GM18858 (cell line): ENCODE results near the gene UBE2D3.
"Not testable (repeated sequence)": the region's sequence is repeated elsewhere in the genome, so short reads cannot be mapped to it uniquely, and the experiment has no call there.

ENCODE experiments used
- ATAC-seq: cut with Tn5 transposase; IDR thresholded peaks from one replicate; pipeline ENCODE4 v1.9.1; 2021; ENCODE audit not compliant: unreplicated experiment

Gene UBE2D3

DNA sequence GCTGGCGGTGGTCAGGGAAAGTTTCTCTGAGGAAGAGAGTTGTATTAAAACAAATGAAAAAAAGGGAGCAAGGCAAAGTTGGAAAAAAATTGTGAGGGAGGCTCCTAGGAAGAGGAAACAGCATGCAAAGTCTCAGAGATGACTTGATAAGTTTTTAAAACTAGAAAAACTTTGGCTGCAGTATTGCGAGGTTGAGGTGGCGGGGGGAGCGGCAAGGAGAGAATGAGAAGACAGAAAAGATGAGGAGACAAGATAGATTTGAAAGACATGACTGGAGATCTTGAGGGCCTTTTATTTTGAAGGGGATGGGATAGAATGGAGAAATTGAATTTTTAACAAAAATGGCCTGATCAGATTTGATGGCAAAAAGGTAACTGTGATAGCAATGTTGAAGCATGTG lies 4.8 kb upstream of the UBE2D3 start:
- no peak for ATAC-seq

DNA sequence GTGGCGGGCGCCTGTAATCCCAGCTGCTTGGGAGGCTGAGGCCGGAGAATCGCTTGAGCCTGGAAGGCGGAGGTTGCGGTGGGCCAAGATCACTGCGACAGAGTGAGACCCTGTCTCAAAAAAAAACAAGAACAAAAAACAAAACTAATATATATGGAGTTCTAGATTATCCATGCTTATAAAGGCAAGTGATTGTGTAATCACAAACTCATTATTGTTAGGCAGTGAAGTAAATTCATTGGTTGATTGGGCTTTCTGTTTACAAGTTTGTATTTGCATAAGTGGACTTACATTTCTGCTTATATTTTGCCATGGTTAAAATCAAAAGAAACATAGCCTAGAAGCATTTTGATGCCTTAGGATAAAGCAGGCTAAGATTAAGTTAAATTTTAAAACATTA lies 2.5 kb upstream of the UBE2D3 start:
- ATAC-seq = no peak

DNA sequence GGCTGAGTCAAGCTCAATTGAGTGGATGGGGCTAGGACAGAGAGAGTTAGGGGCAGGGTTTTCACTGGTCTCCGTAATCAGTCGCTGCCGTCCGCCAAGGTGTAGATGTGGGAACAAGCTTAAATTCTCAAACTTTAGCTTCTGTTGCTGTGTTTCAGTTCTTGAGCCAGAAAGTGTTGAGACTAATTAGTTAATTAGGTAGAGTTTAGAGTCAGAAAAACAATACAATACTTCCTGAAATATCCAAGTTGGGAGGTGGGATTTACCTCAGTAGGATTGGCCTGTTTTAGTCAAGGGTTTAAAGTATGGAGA lies 1.1 kb upstream of the UBE2D3 start:
- ATAC-seq = no peak

DNA sequence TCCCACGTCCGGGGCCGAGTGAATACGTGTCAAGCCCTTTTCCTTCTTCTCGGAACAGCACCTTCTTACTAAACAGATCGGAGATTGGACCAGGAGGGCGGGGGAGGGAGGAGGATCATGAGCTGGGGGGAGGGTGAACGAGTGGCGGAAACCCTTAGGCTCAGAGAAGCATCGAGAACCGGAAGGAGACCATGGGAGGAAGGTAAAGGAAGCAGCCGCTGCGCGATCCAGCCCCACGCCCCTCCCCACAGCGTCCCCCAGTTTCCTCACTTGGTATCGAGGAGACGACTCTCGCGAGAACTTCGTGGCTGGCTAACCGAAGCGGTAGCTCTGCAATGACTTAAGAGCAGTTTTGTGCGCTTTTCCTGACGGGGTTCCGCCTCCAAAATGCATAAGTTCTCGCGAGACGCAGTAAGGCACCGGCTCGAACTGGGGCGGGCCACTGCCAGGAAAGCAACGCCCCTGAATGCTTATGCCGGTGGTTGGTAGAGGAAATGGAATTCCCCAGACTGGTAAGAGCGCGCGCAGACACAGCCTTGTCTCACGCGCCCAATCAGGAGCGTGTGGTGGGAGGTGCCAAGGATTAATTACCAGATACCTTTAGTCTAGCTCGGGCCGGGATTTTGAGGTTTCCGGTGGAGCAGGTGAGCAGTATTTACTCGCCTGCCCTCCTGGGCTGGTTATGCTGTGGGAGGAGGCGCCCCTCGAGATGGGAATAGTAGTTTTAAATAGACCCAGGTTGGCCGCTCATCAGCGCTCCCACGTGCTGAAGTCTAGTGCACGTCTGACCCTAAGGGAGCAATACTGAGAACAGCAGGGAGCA lies 534 bp upstream of the UBE2D3 start:
- ATAC-seq = peak; percentile 76

DNA sequence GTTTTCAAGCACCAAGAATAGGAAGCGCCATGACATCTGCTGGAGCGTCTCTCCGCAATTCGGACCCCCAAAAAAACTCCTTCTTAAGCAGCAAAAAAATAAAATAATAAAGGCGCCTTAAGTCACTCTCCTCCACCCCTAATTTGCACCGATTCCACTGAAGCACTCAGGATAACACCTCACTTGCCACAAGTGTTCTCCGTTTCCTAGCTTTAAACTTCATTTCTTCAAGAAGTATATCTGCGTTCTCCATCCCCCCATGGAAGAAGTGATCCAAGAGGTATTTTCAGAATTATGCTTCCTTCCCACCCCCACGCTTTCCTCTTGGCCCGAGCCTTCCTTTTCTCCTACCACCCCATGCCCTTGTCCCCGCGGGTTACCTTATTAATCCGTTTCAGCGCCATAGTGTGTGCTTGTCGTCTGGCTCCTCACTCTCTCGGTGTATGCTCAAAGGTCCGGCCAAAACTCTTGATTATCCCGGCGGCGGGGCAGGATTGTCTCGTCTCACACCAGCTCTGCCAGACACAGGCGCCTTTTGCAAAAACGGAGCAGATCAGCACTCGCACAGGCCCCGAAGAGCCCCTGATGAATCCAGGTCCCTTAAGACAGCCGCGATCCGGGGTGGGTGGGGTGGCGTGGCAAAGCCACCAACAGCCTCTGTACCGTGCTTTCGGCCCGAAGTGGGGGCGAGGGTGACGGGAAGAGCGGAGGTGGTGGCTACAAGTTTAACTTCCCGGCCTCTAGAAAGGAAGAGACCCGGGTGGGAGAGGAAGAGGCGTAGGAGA lies 1.1 kb downstream of the UBE2D3 start:
- no peak for ATAC-seq

DNA sequence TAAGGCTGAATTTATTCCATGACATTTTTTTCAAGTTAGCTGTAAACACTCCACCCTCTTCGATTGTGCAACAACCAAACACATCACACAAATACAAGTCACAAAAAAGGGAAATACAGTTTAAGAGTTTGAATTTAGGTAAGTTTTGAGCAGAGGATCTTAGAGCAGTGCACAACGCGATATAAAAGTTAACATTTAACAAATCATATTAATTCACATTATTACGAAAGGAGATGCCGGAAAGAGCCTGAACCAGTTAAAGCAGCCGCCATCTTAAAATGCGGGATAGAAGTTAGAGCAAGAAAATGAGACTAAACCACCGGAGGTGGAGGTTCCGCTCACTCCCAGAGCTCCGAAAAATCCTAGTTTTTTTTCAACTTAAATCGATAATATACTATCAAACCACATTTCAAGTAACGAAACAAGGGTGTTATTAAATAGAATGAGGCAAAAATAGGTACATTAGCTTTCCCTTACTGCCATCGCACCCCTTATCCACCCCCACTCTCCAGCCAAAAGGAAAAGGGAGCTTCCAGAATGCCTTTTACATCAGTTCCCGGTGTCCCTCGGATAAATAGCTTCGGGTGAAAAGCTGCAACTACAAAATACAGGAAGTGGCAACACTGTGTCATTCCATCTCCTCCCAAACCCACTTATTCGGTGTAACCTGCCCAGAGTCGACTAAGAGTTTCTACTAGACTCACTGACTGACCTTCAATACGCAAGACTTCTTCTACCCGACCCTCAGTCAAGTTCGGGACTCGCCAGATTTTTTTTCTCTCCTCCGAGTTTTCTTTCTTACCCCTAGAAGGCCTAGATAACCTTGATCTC lies 1.9 kb downstream of the UBE2D3 start:
- no peak for ATAC-seq

DNA sequence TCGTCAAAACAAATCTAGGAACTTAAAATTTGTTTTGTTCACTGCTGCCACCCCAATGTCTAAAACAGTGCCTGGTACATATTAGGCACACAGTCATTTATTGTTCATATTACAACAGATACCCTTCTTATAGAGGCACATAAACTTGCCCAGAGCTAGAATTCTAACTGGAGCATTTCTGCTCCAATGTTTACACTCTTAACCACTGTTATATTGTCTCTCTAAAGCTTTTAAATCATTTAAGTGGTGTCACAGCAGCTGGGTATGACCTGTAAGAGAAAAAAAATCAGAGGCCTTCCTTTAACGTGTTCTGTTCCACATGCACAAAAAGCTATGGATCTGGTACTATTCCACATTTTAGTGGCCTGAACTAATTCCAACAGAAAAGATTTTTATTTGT lies 3.0 kb downstream of the UBE2D3 start:
- ATAC-seq = no peak

DNA sequence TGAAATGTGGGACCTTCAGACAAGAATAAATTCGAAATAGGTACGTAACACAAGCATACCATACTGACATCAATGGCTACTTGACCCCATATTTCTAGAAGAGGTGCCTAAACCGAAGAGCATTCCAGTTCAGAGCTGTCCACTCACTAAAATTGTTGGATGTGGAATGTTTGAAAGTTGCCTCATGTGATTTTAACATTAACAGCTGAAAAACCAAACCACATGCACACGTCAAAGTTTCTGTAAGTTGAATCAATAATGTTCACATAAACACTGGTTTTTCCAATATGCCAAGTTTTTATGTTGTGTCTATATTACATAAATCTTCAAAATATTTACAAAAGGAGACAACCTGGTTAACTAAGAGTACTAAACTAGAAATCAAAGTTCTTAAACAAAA lies 3.5 kb downstream of the UBE2D3 start:
- no peak for ATAC-seq

DNA sequence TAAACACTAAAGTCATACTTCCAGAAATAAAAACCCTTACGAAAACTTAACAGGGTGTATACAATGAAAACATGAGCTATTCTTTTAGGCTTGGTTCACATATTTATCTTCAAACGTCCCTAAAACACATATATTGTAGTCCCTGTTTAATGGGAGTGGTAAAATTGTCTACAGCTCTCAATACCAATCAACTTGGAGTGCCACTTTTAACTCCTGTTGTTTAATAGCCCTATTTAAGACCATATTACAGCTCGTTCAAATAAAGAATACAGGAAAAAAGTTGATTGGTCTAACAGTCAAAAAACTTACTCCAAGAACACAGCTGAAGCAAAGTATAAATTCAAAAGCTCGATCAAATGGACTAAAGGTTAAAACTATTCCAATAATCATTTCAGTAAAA lies 3.9 kb downstream of the UBE2D3 start:
- no peak for ATAC-seq

DNA sequence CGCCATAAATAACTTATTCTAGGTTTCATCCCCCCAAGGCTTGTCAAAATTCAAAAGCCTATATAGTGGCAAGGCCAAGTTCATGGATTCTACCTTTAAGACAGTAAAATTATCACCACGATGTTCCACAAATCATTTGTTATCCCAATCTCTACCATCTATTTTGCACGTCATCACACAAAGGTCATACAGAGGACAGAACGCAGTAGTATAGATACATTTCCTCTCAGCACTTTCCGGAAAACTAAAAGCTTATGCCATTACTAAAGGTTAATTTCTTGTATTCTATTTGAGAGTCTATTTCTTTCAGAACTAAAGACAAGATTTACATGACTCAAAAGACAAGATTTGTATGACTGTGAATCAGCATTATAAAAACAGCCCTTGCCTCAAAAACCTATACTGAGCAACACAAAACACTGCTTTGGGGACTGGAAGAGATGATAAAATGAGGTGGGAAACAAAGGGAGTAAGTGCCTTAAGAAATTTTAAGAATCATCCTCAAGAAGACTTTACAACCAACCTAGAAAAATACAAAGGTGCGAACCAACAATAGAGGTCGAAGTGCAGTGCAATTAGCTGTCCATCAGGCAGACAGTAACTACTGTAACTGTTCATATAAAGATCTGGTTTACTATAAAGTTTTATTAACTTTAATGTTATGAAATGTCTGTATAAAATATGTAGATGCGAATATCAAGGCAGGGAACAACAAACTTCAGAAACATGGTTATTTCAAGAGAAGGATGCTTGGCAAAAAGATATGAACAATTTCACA lies 7.6 kb downstream of the UBE2D3 start:
- no peak for ATAC-seq

DNA sequence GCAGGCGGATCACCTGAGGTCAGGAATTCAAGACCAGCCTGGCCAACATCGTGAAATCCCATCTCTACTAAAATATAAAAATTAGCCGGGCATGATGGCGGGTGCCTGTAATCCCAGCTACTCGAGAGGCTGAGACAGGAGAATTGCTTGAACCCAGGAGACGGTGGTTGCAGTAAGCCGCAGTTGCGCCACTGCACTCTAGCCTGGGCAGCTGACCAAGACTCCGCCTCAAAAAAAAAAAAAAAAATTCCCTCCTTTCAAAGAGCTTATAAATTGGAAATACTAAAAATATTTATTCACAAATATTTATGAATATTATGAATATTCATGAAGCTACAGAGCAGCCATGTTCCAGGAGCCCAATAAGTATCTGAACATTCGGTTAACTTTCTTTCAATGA lies 8.3 kb downstream of the UBE2D3 start:
- not testable (repeated sequence) for ATAC-seq

DNA sequence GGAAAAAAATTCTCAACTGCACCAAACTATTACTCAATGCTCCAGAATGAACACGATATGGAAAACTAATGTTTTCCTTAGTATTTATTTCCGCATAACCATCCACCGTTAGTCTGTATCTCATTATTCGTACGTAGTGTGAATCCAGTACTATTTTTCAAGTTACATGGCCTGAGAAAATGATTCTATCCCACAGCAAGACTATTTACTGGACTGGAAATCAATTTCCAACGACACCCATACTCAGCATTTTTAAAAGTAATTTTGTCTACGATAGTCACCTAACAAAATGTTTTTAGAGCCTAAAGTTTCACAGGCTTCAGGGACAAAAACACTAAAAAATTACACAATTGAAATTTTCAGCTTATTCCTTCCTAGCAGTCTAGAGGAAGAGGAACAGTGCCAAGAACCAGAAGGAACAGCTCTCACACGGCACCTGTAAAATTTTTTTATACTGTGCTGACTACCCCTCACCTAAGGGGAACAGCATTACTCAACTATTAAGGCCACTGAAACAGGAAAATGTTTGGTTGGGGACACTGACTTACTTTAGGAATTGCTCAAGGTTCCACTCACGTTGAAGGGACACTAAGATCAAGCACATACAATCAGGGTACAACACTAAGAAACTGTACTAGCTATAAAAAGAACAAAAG lies 9.6 kb downstream of the UBE2D3 start:
- no peak for ATAC-seq

DNA sequence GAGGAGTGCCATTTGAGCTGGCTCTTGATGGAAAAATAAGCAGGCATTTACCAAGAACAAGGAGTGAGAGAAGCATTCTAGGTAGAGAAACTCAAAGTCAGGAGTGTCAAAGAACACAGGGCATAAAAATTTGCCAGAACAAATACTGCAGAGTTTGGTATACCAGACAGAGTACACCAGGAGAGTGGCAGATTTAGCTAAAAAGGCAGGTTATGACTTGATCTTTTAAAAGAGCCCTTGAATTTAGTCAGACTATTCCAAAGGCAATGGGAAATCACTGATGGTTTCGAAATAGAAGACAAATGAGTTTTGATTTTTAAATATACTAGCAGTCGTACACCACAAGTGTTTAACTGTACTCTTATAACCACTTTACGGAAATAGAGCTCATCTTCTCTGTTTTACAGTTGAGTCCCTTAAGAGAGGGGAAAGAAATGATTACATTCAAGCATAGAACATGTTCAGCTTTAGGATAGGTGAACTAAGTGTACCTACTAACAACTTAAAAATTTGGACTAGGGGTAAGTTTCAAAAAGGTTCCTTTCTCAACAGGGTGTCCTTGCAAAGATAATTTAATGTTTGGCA lies 10.2 kb downstream of the UBE2D3 start:
- ATAC-seq = no peak

DNA sequence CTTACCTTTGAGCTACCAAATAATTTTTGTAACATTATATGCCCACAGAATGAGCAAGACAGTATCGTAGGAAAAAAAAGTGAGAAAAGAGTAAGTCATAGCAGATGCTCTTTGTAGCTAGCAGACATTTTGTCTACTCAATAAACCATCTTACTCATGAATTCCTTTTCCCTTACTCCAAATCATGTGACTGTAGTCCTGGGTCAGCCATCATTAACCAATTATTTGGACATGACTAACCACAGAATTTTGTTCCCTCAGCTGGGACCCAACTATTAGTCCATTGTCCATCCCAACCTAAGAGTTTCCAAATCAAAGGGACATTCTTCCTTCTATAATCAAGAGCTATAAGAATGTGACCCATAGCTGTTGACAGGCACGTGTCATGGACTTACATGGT lies 11.4 kb downstream of the UBE2D3 start:
- no peak for ATAC-seq

DNA sequence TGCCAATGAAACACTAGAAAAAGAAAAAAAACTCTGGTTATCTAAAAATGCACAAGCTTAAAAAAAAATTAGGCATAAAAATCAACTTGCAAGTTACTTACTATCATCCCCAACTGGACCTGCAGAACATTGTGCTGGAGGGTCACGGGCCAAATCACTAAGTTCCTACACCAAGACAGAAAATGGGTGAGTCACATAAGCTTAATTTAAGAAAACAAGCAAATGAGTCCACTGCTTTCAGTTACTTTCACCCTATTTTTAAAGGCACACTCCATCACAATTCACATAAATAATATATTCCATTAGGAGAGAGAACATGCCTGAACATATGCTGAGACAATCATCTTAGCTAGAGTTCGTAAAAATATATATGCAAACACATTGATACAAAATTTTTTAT lies 17.7 kb downstream of the UBE2D3 start:
- ATAC-seq = no peak

DNA sequence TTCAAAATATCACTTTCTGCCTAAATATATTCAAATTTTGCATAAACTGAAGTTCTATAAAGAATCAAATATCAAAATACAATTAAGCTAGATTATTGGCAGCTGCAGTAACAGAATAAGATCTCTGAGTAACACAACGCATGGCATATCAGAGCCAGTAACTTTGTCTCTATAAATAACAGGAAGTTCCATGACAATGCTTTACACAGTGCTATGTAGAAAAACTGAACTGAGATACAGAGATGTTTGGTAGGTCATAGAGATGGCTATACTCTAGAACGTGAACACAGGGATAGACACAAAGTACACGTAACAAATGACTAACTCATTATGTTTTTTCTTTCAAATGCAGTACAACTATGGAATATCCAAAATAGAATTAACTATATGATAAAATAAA lies 18.2 kb downstream of the UBE2D3 start:
- peak; percentile 82 for ATAC-seq

DNA sequence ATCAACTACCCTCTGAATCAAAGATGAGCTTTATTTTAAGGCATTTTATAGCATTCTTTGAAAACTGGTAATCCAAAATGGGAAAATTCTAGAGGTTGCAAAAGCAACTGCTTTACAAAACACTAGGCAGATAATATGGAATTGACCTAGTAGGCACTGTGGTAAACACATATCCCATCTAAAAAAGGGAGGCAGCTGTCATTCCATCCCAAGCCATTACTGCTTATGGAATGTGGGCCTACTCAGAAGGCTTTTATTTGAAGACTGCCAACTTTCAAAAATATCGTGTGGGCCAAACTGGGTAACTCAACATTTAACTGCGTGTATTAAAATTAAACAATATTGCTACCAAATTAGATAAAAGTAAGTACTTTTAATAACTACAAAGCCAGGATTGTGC lies 19.3 kb downstream of the UBE2D3 start:
- ATAC-seq = no peak

DNA sequence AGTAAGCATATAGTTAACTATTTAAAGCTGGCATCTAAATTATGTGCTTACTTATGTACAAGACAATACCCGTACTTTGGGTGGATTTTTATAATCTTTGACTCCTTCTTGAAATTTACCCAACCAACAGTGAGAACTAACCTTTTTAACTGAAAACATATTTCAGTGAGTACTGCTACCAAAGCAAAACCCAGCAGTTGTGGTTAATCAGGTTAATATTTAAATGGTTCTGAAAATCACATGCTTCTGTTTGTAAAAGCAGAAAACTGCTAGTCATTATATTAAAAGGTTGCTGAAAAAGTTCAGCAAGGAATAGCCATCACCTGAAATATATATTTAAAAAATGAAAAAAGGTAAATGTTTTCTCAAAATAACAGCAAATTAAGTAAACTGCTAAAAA lies 20.0 kb downstream of the UBE2D3 start:
- no peak for ATAC-seq

DNA sequence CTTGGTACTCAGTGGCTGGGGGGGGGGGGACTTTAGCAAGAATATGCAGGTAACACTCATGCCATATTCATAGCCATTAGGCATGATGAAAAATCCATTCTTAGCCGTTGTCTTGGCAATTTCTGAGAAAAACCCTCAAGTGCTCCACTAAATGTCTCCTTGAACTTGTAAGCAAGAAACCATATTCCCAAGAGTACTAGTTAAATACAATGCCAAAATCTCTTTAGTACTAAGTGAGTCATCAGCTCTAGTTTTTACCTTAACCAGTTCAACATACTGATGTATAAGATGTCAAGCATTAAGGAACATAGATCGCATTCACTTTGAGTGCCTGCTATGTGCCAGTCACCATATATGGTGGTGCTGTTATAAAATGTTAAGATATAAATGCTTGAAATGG lies 27.5 kb downstream of the UBE2D3 start:
- ATAC-seq = no peak

DNA sequence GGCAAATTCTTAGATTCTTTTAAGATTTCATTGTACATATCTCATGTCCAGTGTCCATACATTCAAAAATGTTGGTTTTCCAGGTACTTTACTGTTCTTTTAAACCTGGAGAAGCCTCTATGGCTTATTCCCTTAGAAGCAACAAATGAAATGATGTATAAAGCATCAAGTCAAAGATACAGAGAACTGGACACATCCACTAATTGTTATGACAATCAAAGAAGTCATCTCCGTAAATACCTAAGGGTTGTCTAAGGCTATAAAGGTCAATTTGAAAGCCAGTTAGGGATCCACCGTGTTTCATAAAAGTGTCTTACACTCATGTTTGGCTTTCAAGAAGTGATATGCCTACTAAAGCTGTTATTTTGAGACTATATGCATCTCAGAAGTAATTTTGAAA lies 32.4 kb downstream of the UBE2D3 start:
- ATAC-seq = no peak
